Lower leg skin (tissue), 3 donors: ENCODE data around the gene LRFN5.

ENCODE experiments used
- CTCF ChIP-seq, 3 donors: fragments of 450-650 bp; IDR thresholded peaks; one replicate each; pipeline ENCODE4 v1.5.1; 2016; ENCODE audit warnings: antibody characterized with exemption in 3 of 3, mild to moderate bottlenecking in 3 of 3, moderate library complexity in 2 of 3
- POLR2A ChIP-seq, 2 donors: fragments of 450-650 bp; IDR thresholded peaks; one replicate each; pipeline ENCODE4 v1.6.1; 2016 to 2017; ENCODE audit warnings: antibody characterized with exemption in 2 of 2, mild to moderate bottlenecking in 1 of 2, moderate library complexity in 1 of 2

- TF ChIP-seq CTCF (IDR thresholded peaks at IDR 0.05), result no peak
- TF ChIP-seq POLR2A (IDR thresholded peaks at IDR 0.05), result no peak
These were observed 92.8 kb downstream of the LRFN5 start for GRCh38 chr14:41699486-41699885.
